ENCODE data around the gene COX4I1. TPM values are rescaled to one million over a fixed set of nuclear protein-coding genes. Genes with fewer than 3 reads are reported as not detected.

COX4I1 gene
- total RNA-seq, 1 donor from 2014 or later: 201 TPM

- no peak for DNase-seq
Observed at GRCh38 chr16:85768199-85768598, 31.3 kb upstream of the COX4I1 start.

GRCh38 chr16:85770741-85771140, 28.8 kb upstream of the COX4I1 start:
- DNase-seq: no peak

- DNase-seq: no peak
Observed at GRCh38 chr16:85773044-85773443, 26.5 kb upstream of the COX4I1 start.

- DNase-seq: no peak
Observed at GRCh38 chr16:85774136-85774535, 25.4 kb upstream of the COX4I1 start.

GRCh38 chr16:85774811-85775210, 24.7 kb upstream of the COX4I1 start:
- no peak for DNase-seq

- no peak for DNase-seq
Observed at GRCh38 chr16:85777583-85778310, 21.7 kb upstream of the COX4I1 start.

GRCh38 chr16:85778873-85779272, 20.6 kb upstream of the COX4I1 start:
- DNase-seq: no peak

- no peak for DNase-seq
Observed at GRCh38 chr16:85780281-85780680, 19.2 kb upstream of the COX4I1 start.

- no peak for DNase-seq
Observed at GRCh38 chr16:85781156-85781555, 18.3 kb upstream of the COX4I1 start.

- peak; percentile 76 for DNase-seq
Observed at GRCh38 chr16:85781695-85782370, 17.7 kb upstream of the COX4I1 start.

GRCh38 chr16:85782451-85782850, 17.0 kb upstream of the COX4I1 start:
- no peak for DNase-seq

GRCh38 chr16:85783441-85783840, 16.1 kb upstream of the COX4I1 start:
- no peak for DNase-seq

GRCh38 chr16:85784813-85785212, 14.7 kb upstream of the COX4I1 start:
- DNase-seq: no peak

GRCh38 chr16:85785927-85786326, 13.6 kb upstream of the COX4I1 start:
- no peak for DNase-seq

GRCh38 chr16:85788819-85789218, 10.7 kb upstream of the COX4I1 start:
- no peak for DNase-seq

- no peak for DNase-seq
Observed at GRCh38 chr16:85789773-85790172, 9.7 kb upstream of the COX4I1 start.

- no peak for DNase-seq
Observed at GRCh38 chr16:85793662-85794298, 5.7 kb upstream of the COX4I1 start.

GRCh38 chr16:85794696-85795095, 4.8 kb upstream of the COX4I1 start:
- no peak for DNase-seq

GRCh38 chr16:85796152-85796551, 3.3 kb upstream of the COX4I1 start:
- no peak for DNase-seq

- DNase-seq: no peak
Observed at GRCh38 chr16:85796599-85796998, 2.9 kb upstream of the COX4I1 start.

- no peak for DNase-seq
Observed at GRCh38 chr16:85798283-85798776, 1.2 kb upstream of the COX4I1 start.

GRCh38 chr16:85798901-85799496, 496 bp upstream of the COX4I1 start:
- no peak for DNase-seq

GRCh38 chr16:85800321-85800669, 800 bp downstream of the COX4I1 start:
- DNase-seq: no peak

Measured in occipital lobe (tissue), 2 donors.